ENCODE results near the gene MAN1A1.

- TF ChIP-seq CTCF (conservative IDR thresholded peaks at IDR 0.05; ENCODE audit: low read depth, low read length) (no peak), EZH2 (IDR thresholded peaks at IDR 0.05; ENCODE audit: borderline replicate concordance, low read depth, low read length, poor library complexity, severe bottlenecking) (no peak)
Observed at GRCh38 chr6:119395192-119395591, 45.6 kb upstream of the MAN1A1 start.

Measured in A673 (cell line).